ENCODE data around the gene SPTA1.
"Not testable (repeated sequence)": the region's sequence is repeated elsewhere in the genome, so short reads cannot be mapped to it uniquely, and the experiment has no call there.

GRCh38 chr1:158691149-158691548, 4.6 kb upstream of the SPTA1 start:
- not testable (repeated sequence) for TF ChIP-seq POLR2AphosphoS5 (IDR thresholded peaks at IDR 0.05; ENCODE audit: borderline replicate concordance, low read depth, low read length); EZH2 (IDR thresholded peaks at IDR 0.05); FOXP2 (optimal IDR thresholded peaks at IDR 0.05; ENCODE audit: control extremely low read depth, extremely low read length, insufficient read depth)

All from SK-N-MC (cell line).